HUDEP-2 (cell line): Measurements from ENCODE around the gene CAPS.

Experiments used
- DNase-seq, 76 experiments: peaks; one replicate each; lab custom pipeline; 2025; ENCODE audit not compliant: unreplicated experiment in 76 of 76; lab: John Stamatoyannopoulos, UW

CAPS gene

GRCh38 chr19:5908773-5909442 is 5.1 kb upstream of the CAPS start:
- no peak for DNase-seq

- no peak for DNase-seq
Measured at GRCh38 chr19:5910638-5910907, 3.5 kb upstream of the CAPS start.

- no peak for DNase-seq
Measured at GRCh38 chr19:5911366-5911765, 2.7 kb upstream of the CAPS start.

- no peak for DNase-seq
Measured at GRCh38 chr19:5914358-5914774, 312 bp downstream of the CAPS start.

- DNase-seq = no peak
Measured at GRCh38 chr19:5914946-5915781, 1.1 kb downstream of the CAPS start.

GRCh38 chr19:5915782-5916165 is 1.7 kb downstream of the CAPS start:
- no peak for DNase-seq

GRCh38 chr19:5916181-5916708 is 2.2 kb downstream of the CAPS start:
- no peak for DNase-seq

GRCh38 chr19:5917431-5918107 is 3.5 kb downstream of the CAPS start:
- DNase-seq = no peak

- no peak for DNase-seq
Measured at GRCh38 chr19:5918463-5919079, 4.5 kb downstream of the CAPS start.

- no peak for DNase-seq
Measured at GRCh38 chr19:5921516-5922160, 7.6 kb downstream of the CAPS start.

GRCh38 chr19:5922161-5922545 is 8.1 kb downstream of the CAPS start:
- DNase-seq = no peak

- DNase-seq = no peak
Measured at GRCh38 chr19:5923356-5923755, 9.3 kb downstream of the CAPS start.

GRCh38 chr19:5925830-5926427 is 11.9 kb downstream of the CAPS start:
- no peak for DNase-seq

GRCh38 chr19:5926641-5927440 is 12.8 kb downstream of the CAPS start:
- no peak for DNase-seq

GRCh38 chr19:5927441-5927821 is 13.4 kb downstream of the CAPS start:
- no peak for DNase-seq

- no peak for DNase-seq
Measured at GRCh38 chr19:5929179-5929578, 15.1 kb downstream of the CAPS start.

- DNase-seq = peak in 2 of 76 experiments; percentile 18 to 19
Measured at GRCh38 chr19:5929625-5930024, 15.6 kb downstream of the CAPS start.

GRCh38 chr19:5931251-5931650 is 17.2 kb downstream of the CAPS start:
- DNase-seq = no peak

GRCh38 chr19:5932146-5932545 is 18.1 kb downstream of the CAPS start:
- no peak for DNase-seq
